KOPT-K1 (cell line): ENCODE data around the gene CAMK2G.

Experiments used
- H3K27ac ChIP-seq: fragments of 200-600 bp; sonication (generic); 2 replicates; pipeline ENCODE4 v1.5.1; 2016; ENCODE audit warnings: antibody characterized with exemption, mild to moderate bottlenecking, low read depth, low read length; ENCODE audit not compliant: poor library complexity, severe bottlenecking
- H3K36me3 ChIP-seq: fragments of 200-600 bp; sonication (generic); 2 replicates; pipeline ENCODE4 v1.5.1; 2017; ENCODE audit warnings: antibody characterized with exemption, mild to moderate bottlenecking, low read length, moderate library complexity; ENCODE audit not compliant: insufficient read depth
- H3K9me3 ChIP-seq: fragments of 200-600 bp; sonication (generic); 2 replicates; pipeline ENCODE4 v1.5.1; 2017; ENCODE audit warnings: antibody characterized with exemption, low read length, mild to moderate bottlenecking; ENCODE audit not compliant: insufficient read depth, poor library complexity, severe bottlenecking

Gene CAMK2G

DNA sequence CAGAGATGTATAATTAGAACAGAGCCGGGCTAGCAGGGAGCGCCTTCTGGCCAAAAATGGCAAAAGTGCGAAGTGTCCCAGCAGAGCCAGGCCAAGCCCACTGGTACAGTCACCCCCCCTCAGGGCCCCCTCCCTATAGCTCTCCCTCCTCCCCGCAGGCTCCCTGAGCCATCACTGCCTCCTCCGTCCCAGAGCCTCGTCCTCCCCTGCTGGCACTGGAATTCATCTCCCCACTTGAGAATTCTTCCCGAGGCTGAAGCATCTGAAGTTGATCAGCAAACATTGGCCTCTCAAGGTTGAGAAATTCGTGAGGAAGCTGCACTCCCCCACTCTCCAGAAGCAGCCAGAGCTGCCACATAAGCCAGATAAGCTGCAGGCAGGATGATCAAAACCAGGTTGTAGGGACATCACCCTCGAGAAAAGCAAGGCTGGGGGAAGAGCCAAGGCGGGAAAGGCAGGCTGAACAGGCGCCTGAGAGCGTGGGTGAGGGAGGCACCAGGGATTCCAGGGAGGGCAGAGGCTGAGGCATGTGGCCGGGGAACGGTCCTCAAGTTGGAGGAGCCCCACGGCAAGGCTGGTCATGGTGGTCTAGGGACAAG, 23.4 kb downstream of the CAMK2G start:
- H3K36me3 ChIP-seq: peaks cover 92% of the 10 kb centered on the region
- H3K9me3 ChIP-seq: no peaks in the 10 kb centered on the region
- H3K27ac ChIP-seq: no peak overlapping the region

DNA sequence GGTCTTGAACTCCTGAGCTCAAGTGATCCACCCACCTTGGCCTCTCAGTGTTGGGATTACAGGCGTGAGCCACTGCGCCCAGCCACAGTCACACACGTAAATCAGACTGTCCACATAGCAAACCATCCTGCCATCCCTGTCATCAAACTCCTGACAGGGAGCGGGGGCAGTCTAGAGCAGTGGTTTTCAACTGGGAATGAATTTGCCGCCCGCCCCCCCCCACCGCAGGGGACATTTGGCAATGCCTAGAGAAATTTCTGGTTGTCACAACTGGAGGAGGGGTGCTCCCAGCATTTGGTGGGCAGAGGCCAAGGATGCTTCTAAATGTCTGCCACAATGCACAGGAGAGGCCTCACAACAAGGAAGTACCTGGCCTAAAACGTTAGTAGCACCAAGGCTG, 24.1 kb downstream of the CAMK2G start:
- H3K36me3 ChIP-seq: peaks cover 92% of the 10 kb centered on the region

DNA sequence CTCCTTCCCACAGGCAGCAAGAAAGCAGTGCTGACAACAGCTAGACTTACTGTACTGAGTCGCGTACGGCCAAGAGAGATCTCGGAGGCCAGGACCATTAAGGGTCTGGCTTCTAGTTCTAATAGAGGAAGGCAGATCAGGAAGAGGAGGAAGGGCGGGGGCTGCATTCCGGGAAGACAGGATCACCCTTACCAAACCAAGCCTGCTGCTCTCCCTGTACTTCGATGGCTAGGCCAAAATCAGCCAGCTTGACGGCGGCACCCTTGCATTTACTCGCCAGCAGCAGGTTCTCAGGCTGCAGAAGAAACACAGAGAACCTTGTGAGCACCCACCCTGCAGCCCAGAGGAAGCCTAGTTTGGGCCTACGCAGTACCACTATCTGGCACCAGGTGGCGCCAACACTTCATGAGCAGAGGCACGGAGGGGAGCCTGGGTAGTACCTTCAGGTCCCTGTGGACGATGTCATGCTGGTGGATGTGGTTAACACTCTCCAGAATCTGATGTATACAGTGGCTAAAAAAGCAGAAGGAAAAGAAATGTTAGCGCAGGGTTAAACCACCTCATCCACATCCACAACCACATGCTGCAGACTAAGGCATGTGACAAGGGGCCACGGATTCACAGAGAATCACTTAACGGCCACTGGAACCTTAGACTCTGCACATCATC, 25.4 kb downstream of the CAMK2G start:
- H3K27ac ChIP-seq: no peak overlapping the region
- no peaks in the 10 kb centered on the region for H3K9me3 ChIP-seq
- H3K36me3 ChIP-seq: peaks cover 91% of the 10 kb centered on the region

More for the DNA sequence above, 24.1 kb downstream of the CAMK2G start:
- no peaks in the 10 kb centered on the region for H3K9me3 ChIP-seq
- H3K27ac ChIP-seq: no peak overlapping the region

DNA sequence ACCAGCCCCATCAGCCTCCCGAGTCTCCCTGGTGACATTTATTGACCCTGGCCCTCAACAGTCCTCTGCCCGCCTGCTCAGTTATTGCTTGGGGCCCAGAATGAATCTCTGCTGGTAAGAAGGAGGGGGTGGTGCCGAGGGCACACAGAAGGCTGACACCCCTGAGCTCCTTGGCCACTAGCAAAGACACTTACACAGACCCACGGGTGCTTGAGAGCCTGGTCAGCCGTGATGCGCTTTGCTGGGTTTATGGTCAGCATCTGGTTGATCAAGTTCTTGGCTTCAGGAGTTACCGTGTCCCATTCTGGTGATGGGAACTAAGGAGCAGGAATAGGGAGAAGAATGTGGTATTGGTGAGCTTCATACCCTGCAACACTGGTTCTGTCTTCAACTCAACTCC, 27.3 kb downstream of the CAMK2G start:
- Histone ChIP-seq H3K9me3 (no peaks in the 10 kb centered on the region), H3K36me3 (peaks cover 91% of the 10 kb centered on the region), H3K27ac (no peak overlapping the region)

DNA sequence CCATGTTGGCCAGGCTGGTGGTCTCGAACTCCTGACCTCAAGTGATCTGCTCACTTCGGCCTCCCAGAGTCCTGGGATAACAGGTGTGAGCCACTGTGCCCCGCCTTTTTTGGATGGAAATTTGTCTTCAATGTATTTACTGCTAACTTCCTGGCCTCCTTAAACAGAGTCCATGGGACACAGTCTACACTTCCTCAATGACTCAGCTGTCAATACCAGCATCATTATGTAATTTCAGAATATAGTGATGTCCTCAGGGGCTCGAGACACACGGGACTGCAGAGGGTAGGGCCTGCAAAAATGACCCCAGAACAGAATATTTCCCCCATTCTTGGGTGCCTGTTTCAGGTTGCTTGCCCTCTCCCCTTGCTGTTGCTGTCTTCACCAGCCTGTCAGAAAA, 31.1 kb downstream of the CAMK2G start:
- no peak overlapping the region for H3K27ac ChIP-seq
- H3K9me3 ChIP-seq: no peaks in the 10 kb centered on the region
- peaks cover 99% of the 10 kb centered on the region for H3K36me3 ChIP-seq

DNA sequence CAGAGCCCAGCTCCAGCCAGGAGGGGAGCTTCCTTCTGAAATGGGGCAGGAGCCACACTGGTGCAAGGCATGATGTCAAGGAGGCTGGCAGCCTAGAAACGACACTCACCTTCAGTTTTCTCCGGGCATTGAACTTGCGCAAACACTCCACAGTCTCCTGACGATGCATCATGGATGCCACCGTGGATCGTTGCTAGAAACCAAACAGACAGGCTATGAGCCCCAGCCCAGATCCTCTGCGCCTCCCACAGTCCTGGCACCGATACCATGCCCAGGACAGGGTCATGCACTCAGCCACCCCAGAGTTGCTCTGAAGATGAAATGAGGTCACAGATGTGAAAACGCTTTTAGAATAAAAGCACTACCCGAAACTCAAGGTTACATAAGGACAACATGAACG, 32.0 kb downstream of the CAMK2G start:
- Histone ChIP-seq H3K36me3 (peaks cover 99% of the 10 kb centered on the region), H3K9me3 (no peaks in the 10 kb centered on the region), H3K27ac (no peak overlapping the region)

DNA sequence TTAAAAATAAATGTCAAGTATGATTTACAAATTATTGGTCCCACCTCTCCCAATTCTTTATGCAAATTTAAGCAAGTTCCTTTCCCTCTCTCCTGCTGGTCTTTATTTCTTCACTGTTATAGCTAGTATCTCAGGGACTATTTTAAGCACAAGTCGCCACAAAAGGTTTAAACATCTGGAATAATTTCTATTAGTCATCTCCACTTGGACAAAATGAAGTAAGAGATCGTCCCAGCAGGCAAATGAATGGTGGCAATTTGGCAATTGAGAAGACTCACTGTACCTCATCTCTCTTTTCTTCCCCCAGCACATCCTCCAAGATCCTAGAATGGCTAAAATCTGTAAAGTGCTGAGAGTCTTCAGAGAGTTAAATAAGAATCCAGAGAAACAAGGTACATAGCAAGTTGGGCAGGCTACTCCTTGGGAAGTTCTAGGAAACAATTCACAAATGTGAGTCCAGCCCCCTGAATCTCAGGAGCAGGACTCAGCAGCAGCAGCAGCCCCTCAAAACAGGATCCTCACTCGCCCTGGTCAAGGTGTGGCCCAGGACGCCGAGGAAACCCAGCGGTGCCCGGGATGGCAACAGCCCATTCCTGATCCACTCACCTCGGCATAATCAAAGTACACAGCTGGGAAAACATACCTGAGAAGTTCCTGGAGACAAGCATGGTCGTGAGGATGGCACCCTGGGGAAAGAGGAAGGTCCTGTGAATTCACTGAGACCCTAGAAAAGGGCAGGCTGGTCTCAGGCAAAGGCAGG, 32.6 kb downstream of the CAMK2G start:
- H3K9me3 ChIP-seq: no peaks in the 10 kb centered on the region
- H3K36me3 ChIP-seq: peaks cover 99% of the 10 kb centered on the region
- no peak overlapping the region for H3K27ac ChIP-seq

DNA sequence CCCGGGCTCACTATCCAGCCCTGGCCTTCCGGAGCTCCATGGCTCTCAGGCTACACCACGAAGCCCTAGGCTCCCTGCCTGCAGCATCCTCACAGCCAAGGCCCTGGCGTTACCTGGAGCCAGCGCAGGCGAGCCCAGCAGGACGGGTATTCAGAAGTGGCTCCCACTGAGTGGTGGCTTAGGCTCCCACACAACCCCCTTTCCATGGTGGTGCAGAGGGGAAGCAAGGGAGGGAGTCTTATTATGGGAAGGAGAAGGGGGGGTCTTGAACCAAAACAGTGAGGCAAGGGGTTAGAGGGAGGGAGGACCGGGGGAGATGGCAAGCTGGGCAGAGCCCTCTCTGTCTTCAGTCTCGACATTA, 33.3 kb downstream of the CAMK2G start:
- H3K27ac ChIP-seq: no peak overlapping the region
- peaks cover 99% of the 10 kb centered on the region for H3K36me3 ChIP-seq
- H3K9me3 ChIP-seq: no peaks in the 10 kb centered on the region

DNA sequence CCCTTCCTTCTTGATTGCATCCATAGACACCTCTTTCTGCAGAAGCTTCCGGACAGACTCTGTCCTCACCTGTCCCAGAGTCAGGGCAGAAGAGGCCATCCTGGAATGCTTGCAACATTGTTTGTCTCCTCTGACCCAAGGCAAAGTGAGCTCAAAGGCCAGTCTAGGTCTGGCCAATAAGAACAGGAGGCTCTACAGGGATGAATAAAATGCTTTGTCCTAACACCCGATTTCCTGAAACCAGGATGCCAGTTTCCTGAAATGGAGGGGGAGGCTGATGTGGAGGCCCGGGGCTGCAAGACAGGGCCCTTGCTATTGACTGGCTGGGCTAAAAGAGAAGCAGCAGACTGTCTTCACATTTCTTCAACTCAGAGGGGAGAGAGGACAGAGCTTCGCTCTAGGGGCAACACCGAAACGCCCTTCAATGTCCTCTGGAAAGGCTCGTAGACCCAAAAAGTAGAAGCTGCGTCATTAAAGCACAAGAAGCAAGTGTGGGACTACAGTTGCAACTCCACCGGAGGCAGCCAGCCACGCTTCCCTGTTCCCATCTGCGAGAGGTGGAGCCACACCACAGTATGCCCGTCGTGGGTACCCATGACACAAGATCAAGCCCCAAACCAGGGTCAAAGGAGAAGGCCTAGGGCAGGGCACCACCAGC, 33.8 kb downstream of the CAMK2G start:
- Histone ChIP-seq H3K36me3 (peaks cover 99% of the 10 kb centered on the region), H3K27ac (no peak overlapping the region), H3K9me3 (no peaks in the 10 kb centered on the region)

DNA sequence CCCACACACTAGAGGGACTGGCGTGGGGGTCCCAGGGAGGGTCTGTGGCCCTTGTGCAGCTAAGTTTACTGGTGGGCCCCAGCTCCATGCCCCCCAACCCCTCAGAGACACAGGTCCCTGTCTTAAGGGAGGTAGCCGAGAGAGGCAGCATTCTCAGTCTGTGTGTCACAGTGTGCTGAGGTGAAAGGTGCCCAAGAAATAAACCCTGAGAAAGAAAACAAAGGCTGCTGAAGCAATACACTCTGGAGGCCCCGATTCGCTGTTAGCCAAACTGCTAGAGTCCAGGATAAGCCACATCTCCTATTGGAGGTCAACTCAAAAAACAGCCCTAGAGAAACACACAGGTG, 34.3 kb downstream of the CAMK2G start:
- H3K27ac ChIP-seq: no peak overlapping the region
- H3K36me3 ChIP-seq: peaks cover 99% of the 10 kb centered on the region
- no peaks in the 10 kb centered on the region for H3K9me3 ChIP-seq

DNA sequence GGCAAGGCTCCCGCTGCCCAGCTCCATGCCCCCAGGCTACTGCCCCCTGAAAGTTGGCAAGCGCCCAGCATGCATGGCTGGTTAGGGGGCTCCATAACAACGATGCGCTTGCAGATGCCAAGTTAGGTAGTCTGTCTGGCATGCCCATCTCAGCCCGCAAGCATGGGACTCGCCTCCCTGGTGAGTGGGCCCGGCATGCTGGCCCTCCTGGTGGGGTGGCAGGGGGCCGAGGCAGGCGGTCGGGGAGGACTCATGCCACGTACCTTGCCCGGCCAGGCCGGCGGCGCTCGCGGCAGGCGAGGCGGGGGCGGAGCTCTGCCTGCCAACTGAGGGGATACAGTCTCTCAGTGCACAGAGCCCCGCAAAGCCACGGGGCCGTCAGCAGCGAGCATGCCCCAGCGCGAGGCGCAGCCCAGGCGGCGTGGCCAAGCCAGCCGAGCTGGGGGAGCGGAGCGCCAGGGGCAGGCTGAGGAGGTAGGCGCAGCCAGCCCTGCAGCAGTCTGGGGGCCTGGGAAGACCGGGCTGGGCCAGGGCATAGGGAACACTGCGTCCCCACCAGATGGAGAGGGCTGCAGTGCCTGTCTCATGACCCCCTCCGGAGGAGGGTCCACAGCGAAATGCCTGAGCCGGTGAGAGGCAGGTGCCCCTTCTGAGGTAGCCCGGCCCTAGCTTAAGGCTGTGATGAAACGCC, 34.9 kb downstream of the CAMK2G start:
- Histone ChIP-seq H3K36me3 (peaks cover 99% of the 10 kb centered on the region), H3K27ac (no peak overlapping the region), H3K9me3 (no peaks in the 10 kb centered on the region)

DNA sequence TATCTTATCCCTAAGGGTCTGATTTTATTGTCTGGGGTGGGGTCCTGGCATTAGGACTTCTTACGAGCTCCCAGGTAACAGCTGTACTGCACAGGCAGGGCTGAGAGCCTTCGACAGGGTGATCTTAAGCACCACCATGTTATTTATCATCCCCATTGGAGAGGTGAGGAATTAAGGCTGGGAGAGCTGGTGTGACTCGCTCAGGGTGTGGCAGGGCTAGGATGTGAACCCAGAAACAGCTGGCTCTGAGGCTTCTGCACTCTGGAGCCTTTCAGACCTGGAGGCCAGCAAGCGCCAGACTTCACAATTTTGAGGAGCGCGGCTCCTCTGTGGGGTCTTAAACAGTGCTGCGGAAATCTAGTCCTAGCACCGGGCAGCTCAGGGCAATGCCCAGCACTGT, 35.5 kb downstream of the CAMK2G start:
- no peak overlapping the region for H3K27ac ChIP-seq
- peaks cover 95% of the 10 kb centered on the region for H3K36me3 ChIP-seq
- no peaks in the 10 kb centered on the region for H3K9me3 ChIP-seq

DNA sequence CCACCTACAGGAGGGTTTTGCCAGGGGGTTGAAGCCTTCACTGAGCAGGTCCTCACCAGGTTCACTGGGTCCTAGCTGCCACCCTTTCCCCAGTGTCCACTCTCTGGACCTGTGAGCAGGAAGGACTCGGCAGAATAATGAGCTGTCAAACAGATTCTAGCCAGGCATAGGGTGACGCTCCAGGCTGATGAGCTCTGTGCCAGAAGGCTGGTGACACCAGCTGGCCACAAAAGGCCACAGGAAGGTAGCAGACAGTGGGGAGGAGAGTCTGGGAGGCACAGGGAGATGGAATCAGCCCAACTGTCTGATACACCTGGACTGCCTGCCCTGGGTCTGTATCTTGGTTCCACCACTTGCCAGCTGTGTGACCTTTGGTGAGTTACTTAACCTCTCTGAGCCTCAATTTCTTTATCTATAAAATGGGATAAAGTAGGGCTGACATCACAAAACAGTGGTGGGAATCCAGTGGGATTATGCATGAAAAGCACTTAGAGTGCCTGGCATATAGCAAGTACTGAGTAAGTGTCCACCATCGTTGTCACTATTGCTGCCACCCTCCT, 36.3 kb downstream of the CAMK2G start:
- Histone ChIP-seq H3K9me3 (no peaks in the 10 kb centered on the region), H3K27ac (no peak overlapping the region), H3K36me3 (peaks cover 88% of the 10 kb centered on the region)

DNA sequence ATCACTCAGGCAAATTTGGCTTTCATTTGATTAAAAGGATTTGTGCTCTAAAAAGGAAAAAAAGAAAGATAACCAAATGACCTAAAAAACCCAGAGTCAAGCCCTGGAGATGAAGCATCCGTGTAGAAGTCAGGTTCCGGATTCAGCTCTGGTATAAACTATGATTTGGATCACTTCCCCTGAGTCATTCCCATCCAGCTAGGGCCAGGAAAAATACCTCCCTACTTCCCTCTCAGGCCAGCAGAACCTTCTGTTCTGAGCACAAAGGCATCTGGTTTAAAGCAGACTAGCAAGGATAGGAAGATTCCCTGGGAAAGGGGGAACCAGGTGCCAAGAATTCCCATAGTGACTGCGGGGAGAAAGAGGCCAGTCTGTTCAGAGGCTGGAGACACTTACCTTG, 37.3 kb downstream of the CAMK2G start:
- H3K27ac ChIP-seq: no peak overlapping the region
- no peaks in the 10 kb centered on the region for H3K9me3 ChIP-seq
- peaks cover 78% of the 10 kb centered on the region for H3K36me3 ChIP-seq
